OCI-LY1 (cell line): ENCODE data around the gene CTNND2.

ENCODE experiments used
- H2AFZ ChIP-seq: fragments of 200-600 bp; sonication (generic), shearing (Covaris generic); 2 replicates; pipeline ENCODE4 v1.6.0; 2014; ENCODE audit warnings: antibody characterized with exemption, mild to moderate bottlenecking, low read length
- H3F3A ChIP-seq: fragments of 200-600 bp; sonication (generic), shearing (Covaris generic); 2 replicates; pipeline ENCODE4 v1.6.0; 2014; ENCODE audit warnings: mild to moderate bottlenecking, antibody characterized with exemption, low read length, moderate library complexity; ENCODE audit not compliant: insufficient read depth
- H3K27ac ChIP-seq: fragments of 200-600 bp; sonication (generic); 2 replicates; pipeline ENCODE4 v1.5.1; 2014; ENCODE audit warnings: low read length, mixed run types, mild to moderate bottlenecking, low read depth; ENCODE audit not compliant: poor library complexity, severe bottlenecking
- H3K27me3 ChIP-seq: fragments of 200-600 bp; sonication (generic); 2 replicates; pipeline ENCODE4 v1.6.0; 2014; ENCODE audit warnings: antibody characterized with exemption, mild to moderate bottlenecking, low read length, moderate library complexity; ENCODE audit not compliant: insufficient read depth
- H3K36me3 ChIP-seq: fragments of 200-600 bp; sonication (generic); 2 replicates; pipeline ENCODE4 v1.6.1; 2014; ENCODE audit warnings: mild to moderate bottlenecking, antibody characterized with exemption, low read length, moderate library complexity, mixed read lengths; ENCODE audit not compliant: insufficient read depth
- H3K4me1 ChIP-seq: fragments of 200-600 bp; sonication (generic); 2 replicates; pipeline ENCODE4 v1.5.1; 2014; ENCODE audit warnings: mild to moderate bottlenecking, low read length, moderate library complexity; ENCODE audit not compliant: insufficient read depth, severe bottlenecking
- H3K4me2 ChIP-seq: fragments of 200-600 bp; sonication (generic), shearing (Covaris generic); 2 replicates; pipeline ENCODE4 v1.6.1; 2014; ENCODE audit warnings: low read length
- H3K4me3 ChIP-seq: fragments of 200-600 bp; sonication (generic); 2 replicates; pipeline ENCODE4 v1.5.1; 2014; ENCODE audit warnings: low read length, low read depth, mild to moderate bottlenecking, mixed read lengths; ENCODE audit not compliant: poor library complexity, severe bottlenecking
- H3K79me2 ChIP-seq: fragments of 200-600 bp; shearing (Covaris generic); 2 replicates; pipeline ENCODE4 v1.6.1; 2016; ENCODE audit warnings: mixed run types, low read length, mixed read lengths; ENCODE audit not compliant: insufficient read depth
- H3K9ac ChIP-seq: fragments of 200-600 bp; sonication (generic), shearing (Covaris generic); 2 replicates; pipeline ENCODE4 v1.6.1; 2014; ENCODE audit warnings: mild to moderate bottlenecking, low read length, mixed read lengths
- H3K9me2 ChIP-seq: fragments of 200-600 bp; sonication (generic), shearing (Covaris generic); 2 replicates; pipeline ENCODE4 v1.6.1; 2014; ENCODE audit warnings: low read depth, mild to moderate bottlenecking, low read length, mixed read lengths
- H3K9me3 ChIP-seq: fragments of 200-600 bp; shearing (Covaris generic); 2 replicates; pipeline ENCODE4 v1.6.1; 2014; ENCODE audit warnings: low read length, mixed read lengths
- H4K20me1 ChIP-seq: fragments of 200-600 bp; sonication (generic), shearing (Covaris generic); 2 replicates; pipeline ENCODE4 v1.6.0; 2016; ENCODE audit warnings: mild to moderate bottlenecking, low read length; ENCODE audit not compliant: insufficient read depth
- EZH2 ChIP-seq: fragments of 200-600 bp; sonication (generic), shearing (Covaris generic); IDR thresholded peaks from 2 replicates; pipeline ENCODE4 v1.8.0; 2017; ENCODE audit warnings: borderline replicate concordance, mixed run types, mild to moderate bottlenecking, antibody characterized with exemption, low read length, moderate library complexity, mixed read lengths
- TF ChIP-seq, protein P1 (sequence below): fragments of 200-600 bp; sonication (generic), shearing (Covaris generic); IDR thresholded peaks from 2 replicates; pipeline ENCODE4 v1.5.1; 2017; ENCODE audit warnings: mild to moderate bottlenecking, antibody characterized with exemption, low read length, moderate library complexity, mixed read lengths

CTNND2 gene

DNA sequence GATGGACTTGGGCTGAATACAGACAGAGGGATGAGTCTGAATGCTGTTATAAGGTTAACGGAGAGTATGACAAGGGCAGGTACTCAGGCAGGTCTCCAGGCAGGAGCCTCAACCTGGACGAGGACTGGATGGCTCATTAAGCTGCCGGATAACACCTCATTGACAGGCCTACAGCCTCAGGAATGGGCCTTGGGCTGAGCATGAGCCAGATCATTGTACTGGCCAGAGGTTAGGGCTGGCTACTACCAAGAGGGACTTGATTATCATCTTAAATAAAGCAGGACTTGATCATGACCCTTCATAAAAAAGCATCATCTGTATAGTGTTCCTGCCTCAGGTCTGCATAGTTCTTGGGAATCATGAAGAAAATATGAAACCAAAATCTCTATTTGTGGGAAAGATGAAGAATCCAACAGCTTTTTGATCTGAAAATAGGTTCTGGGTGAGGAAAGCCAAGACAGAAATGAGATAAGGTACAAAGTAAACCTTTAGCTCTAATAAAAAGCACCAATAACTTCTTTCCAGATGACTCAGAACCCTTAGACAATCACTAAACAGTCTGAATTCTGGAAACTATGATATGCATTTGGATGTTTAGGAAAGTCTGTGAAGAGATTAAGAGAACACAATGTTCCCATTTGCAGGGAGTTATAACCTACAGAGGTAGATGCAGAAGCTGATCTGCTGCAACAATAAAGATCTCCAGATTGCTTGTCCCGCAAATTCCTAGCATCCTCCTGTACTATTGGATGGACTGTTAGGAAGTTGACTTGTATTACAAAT, 343.1 kb downstream of the CTNND2 start:
- no peak for TF ChIP-seq EZH2
- TF ChIP-seq, protein P1, sequence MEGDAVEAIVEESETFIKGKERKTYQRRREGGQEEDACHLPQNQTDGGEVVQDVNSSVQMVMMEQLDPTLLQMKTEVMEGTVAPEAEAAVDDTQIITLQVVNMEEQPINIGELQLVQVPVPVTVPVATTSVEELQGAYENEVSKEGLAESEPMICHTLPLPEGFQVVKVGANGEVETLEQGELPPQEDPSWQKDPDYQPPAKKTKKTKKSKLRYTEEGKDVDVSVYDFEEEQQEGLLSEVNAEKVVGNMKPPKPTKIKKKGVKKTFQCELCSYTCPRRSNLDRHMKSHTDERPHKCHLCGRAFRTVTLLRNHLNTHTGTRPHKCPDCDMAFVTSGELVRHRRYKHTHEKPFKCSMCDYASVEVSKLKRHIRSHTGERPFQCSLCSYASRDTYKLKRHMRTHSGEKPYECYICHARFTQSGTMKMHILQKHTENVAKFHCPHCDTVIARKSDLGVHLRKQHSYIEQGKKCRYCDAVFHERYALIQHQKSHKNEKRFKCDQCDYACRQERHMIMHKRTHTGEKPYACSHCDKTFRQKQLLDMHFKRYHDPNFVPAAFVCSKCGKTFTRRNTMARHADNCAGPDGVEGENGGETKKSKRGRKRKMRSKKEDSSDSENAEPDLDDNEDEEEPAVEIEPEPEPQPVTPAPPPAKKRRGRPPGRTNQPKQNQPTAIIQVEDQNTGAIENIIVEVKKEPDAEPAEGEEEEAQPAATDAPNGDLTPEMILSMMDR = no peak
- Histone ChIP-seq H3K27ac (no peak overlapping the region), H4K20me1 (no peaks in the 10 kb centered on the region), H2AFZ (no peak overlapping the region), H3K79me2 (no peaks in the 10 kb centered on the region), H3K27me3 (no peaks in the 10 kb centered on the region), H3K9me3 (no peaks in the 10 kb centered on the region), H3K4me1 (no peaks in the 10 kb centered on the region), H3K4me3 (no peak overlapping the region), H3K4me2 (no peak overlapping the region), H3K9ac (no peak overlapping the region), H3K36me3 (no peaks in the 10 kb centered on the region), H3K9me2 (no peaks in the 10 kb centered on the region), H3F3A (no peaks in the 10 kb centered on the region)

DNA sequence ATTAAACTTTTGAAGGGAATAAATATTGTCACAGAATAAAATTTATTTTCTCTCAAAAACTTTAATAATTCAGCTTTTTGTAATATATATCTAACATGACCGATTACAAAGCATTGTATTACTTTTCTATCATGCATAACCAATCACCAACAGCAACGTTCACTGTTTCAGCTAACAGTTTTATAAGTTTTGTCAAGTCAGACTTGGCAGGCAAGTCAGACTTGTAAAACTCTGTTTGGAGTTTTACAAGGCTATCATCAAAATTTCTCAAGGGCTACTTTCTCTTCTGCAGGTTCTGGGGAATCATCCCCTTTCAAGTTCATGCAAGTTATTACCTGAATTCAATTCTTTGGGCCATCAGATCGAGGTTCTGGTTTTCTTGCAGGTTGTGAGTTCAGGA, 347.2 kb downstream of the CTNND2 start:
- no peaks in the 10 kb centered on the region for H3K9me3 ChIP-seq
- no peaks in the 10 kb centered on the region for H4K20me1 ChIP-seq

DNA sequence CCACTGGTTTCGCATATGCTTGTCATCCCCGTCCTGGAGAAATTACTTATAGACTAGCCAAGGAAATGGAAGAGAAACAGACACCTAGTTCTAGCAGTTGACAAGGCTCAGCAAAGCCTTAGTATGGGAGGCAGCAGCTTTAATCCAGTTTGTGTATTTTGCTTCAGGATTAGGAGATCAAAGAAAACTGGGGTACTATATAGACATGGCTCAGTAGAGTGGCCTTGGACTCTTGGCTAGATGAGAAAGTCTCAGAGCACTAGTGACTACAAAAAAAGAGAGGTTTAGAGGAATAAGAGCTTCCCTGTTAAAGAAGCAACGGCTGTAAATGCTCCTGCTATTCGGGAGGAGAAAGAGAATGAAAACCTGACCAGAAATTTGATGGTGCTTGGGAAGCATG, 349.1 kb downstream of the CTNND2 start:
- no peak for TF ChIP-seq EZH2
- TF ChIP-seq, protein P1 = no peak

More for the DNA sequence above, 347.2 kb downstream of the CTNND2 start:
- H3K79me2 ChIP-seq = no peaks in the 10 kb centered on the region
- H3K4me1 ChIP-seq = no peaks in the 10 kb centered on the region
- no peak overlapping the region for H3K27ac ChIP-seq
- H3K9me2 ChIP-seq = no peaks in the 10 kb centered on the region
- no peak overlapping the region for H3K4me2 ChIP-seq
- H3K4me3 ChIP-seq = no peak overlapping the region
- no peaks in the 10 kb centered on the region for H3F3A ChIP-seq
- no peak overlapping the region for H2AFZ ChIP-seq
- TF ChIP-seq EZH2 = no peak
- TF ChIP-seq, protein P1 = no peak
- H3K9ac ChIP-seq = no peak overlapping the region
- no peaks in the 10 kb centered on the region for H3K36me3 ChIP-seq
- H3K27me3 ChIP-seq = no peaks in the 10 kb centered on the region

More for the DNA sequence above, 349.1 kb downstream of the CTNND2 start:
- H3K79me2 ChIP-seq = no peaks in the 10 kb centered on the region
- H3K4me1 ChIP-seq = no peaks in the 10 kb centered on the region
- H3K4me2 ChIP-seq = no peak overlapping the region
- no peak overlapping the region for H2AFZ ChIP-seq
- H3K9me2 ChIP-seq = no peaks in the 10 kb centered on the region
- H3K9me3 ChIP-seq = no peaks in the 10 kb centered on the region
- no peak overlapping the region for H3K4me3 ChIP-seq
- no peaks in the 10 kb centered on the region for H3K27me3 ChIP-seq
- H3K36me3 ChIP-seq = no peaks in the 10 kb centered on the region
- H3F3A ChIP-seq = no peaks in the 10 kb centered on the region
- no peak overlapping the region for H3K27ac ChIP-seq
- H3K9ac ChIP-seq = no peak overlapping the region
- H4K20me1 ChIP-seq = no peaks in the 10 kb centered on the region
